ENCODE results near the gene YWHAE. TPM values are rescaled to one million over a fixed set of nuclear protein-coding genes. Genes with fewer than 3 reads are reported as not detected.
"Not testable (repeated sequence)": the region's sequence is repeated elsewhere in the genome, so short reads cannot be mapped to it uniquely, and the experiment has no call there.

YWHAE gene
- total and polyA plus RNA-seq, 2 donors (not counting 1 experiment from before 2014, with no cell fraction given): 364 to 1,742 TPM

DNA sequence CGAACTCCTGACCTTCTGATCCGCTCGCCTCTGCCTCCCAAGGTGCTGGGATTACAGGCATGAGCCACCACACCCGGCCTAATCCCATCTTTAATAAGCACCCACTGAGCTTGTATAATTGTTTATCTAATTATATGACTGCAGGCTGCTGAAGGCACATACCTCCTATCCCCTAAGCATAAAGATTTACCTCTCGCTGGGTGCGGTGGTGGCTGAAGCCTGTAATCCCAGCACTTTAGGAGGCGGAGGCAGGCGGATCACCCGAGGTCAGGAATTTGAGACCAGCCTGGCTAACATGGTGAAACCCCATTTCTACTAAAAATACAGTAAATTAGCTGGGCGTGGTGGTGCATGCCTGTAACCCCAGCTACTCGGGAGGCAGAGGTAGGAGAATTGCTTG lies 20.1 kb upstream of the YWHAE start:
- Histone ChIP-seq H3K79me2 (ENCODE audit: control insufficient read depth, insufficient read depth, low read length) (peaks cover 19% of the 10 kb centered on the region), H3K9me3 (ENCODE audit: control insufficient read depth, insufficient read depth, low read depth, low read length) (no peaks in the 10 kb centered on the region), H3K4me2 (ENCODE audit: extremely low read depth, insufficient read depth, low read length) (no peak overlapping the region), H2AFZ (ENCODE audit: low read length) (no peak overlapping the region), H3K4me3 (replicated peaks in 1 of 4; ENCODE audit: control extremely low read depth in 1 of 4, insufficient read depth in 1 of 4, low read depth in 3 of 4, low read length in 4 of 4) (no peak overlapping the region), H3K27me3 (ENCODE audit: control insufficient read depth, insufficient read depth, low read length) (no peaks in the 10 kb centered on the region), H3K4me1 (ENCODE audit: control insufficient read depth, extremely low read depth, insufficient read depth, low read length) (peaks cover 12% of the 10 kb centered on the region), H3K9ac (ENCODE audit: insufficient read depth, low read length) (no peak overlapping the region), H4K20me1 (ENCODE audit: control insufficient read depth, extremely low read depth, insufficient read depth, low read length) (no peaks in the 10 kb centered on the region), H3K27ac (ENCODE audit: insufficient read depth, low read length) (no peak overlapping the region), H3K36me3 (ENCODE audit: control insufficient read depth, insufficient read depth, low read length) (peaks cover 3% of the 10 kb centered on the region)
- no peak for TF ChIP-seq EZH2 (IDR thresholded peaks at IDR 0.05; ENCODE audit: low read length, missing control alignments)
- TF ChIP-seq, protein P1, sequence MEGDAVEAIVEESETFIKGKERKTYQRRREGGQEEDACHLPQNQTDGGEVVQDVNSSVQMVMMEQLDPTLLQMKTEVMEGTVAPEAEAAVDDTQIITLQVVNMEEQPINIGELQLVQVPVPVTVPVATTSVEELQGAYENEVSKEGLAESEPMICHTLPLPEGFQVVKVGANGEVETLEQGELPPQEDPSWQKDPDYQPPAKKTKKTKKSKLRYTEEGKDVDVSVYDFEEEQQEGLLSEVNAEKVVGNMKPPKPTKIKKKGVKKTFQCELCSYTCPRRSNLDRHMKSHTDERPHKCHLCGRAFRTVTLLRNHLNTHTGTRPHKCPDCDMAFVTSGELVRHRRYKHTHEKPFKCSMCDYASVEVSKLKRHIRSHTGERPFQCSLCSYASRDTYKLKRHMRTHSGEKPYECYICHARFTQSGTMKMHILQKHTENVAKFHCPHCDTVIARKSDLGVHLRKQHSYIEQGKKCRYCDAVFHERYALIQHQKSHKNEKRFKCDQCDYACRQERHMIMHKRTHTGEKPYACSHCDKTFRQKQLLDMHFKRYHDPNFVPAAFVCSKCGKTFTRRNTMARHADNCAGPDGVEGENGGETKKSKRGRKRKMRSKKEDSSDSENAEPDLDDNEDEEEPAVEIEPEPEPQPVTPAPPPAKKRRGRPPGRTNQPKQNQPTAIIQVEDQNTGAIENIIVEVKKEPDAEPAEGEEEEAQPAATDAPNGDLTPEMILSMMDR (conservative IDR thresholded peaks at IDR 0.05 in 1 of 2, IDR thresholded peaks at IDR 0.05 in 1 of 2; ENCODE audit: low read depth in 1 of 2, low read length in 2 of 2): no peak
- no peak for DNase-seq (ENCODE audit: low read depth in 2 of 2)

DNA sequence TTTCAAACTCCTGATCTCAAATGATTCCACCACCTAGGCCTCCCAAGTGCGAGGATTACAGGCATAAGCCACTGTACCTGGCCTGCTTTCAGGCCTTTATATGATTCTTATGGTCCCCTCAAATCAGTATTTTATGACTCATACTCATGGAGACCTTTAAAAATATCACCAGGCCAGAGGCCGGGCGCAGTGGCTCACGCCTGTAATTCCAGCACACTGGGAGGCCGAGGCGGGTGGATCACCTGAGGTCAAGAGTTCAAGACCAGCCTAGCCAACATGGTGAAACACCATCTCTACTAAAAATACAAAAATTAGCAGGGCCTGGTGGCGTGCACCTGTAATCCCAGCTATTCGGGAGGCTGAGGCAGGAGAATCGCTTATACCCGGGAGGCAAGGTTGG lies 18.5 kb upstream of the YWHAE start:
- not testable (repeated sequence) for H3K4me2 ChIP-seq (ENCODE audit: extremely low read depth, insufficient read depth, low read length); DNase-seq (ENCODE audit: low read depth in 2 of 2); H3K9ac ChIP-seq (ENCODE audit: insufficient read depth, low read length); H4K20me1 ChIP-seq (ENCODE audit: control insufficient read depth, extremely low read depth, insufficient read depth, low read length); H3K27ac ChIP-seq (ENCODE audit: insufficient read depth, low read length); H3K27me3 ChIP-seq (ENCODE audit: control insufficient read depth, insufficient read depth, low read length); H2AFZ ChIP-seq (ENCODE audit: low read length); H3K9me3 ChIP-seq (ENCODE audit: control insufficient read depth, insufficient read depth, low read depth, low read length); H3K4me1 ChIP-seq (ENCODE audit: control insufficient read depth, extremely low read depth, insufficient read depth, low read length); H3K36me3 ChIP-seq (ENCODE audit: control insufficient read depth, insufficient read depth, low read length); H3K4me3 ChIP-seq (replicated peaks in 1 of 4; ENCODE audit: control extremely low read depth in 1 of 4, insufficient read depth in 1 of 4, low read depth in 3 of 4, low read length in 4 of 4)
- peaks cover 13% of the 10 kb centered on the region for H3K79me2 ChIP-seq (ENCODE audit: control insufficient read depth, insufficient read depth, low read length)

DNA sequence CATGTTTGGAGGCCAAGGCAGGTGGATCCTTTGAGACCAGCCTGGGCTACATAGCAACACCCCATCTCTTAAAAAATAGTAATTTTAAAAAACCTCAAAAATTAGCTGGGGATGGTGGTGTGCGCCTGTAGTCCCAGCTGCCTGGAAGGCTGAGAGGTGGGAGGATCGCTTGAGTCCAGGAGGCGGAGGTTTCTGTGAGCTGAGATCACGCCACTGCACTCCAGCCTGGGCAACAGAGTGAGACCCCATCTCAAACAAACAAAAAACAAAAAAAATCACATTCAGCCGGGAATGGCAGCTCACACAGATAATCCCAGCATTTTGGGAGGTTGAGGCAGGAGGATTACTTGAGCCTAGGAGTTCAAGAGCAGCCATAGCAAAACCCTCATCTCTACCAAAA lies 16.4 kb upstream of the YWHAE start:
- TF ChIP-seq, protein P1 (conservative IDR thresholded peaks at IDR 0.05 in 1 of 2, IDR thresholded peaks at IDR 0.05 in 1 of 2; ENCODE audit: low read depth in 1 of 2, low read length in 2 of 2): no peak
- TF ChIP-seq EZH2 (IDR thresholded peaks at IDR 0.05; ENCODE audit: low read length, missing control alignments): no peak
- Histone ChIP-seq H2AFZ (ENCODE audit: low read length) (no peak overlapping the region), H3K4me2 (ENCODE audit: extremely low read depth, insufficient read depth, low read length) (no peak overlapping the region), H3K4me1 (ENCODE audit: control insufficient read depth, extremely low read depth, insufficient read depth, low read length) (no peaks in the 10 kb centered on the region), H3K27me3 (ENCODE audit: control insufficient read depth, insufficient read depth, low read length) (no peaks in the 10 kb centered on the region), H4K20me1 (ENCODE audit: control insufficient read depth, extremely low read depth, insufficient read depth, low read length) (no peaks in the 10 kb centered on the region), H3K9me3 (ENCODE audit: control insufficient read depth, insufficient read depth, low read depth, low read length) (no peaks in the 10 kb centered on the region), H3K36me3 (ENCODE audit: control insufficient read depth, insufficient read depth, low read length) (peaks cover 2% of the 10 kb centered on the region), H3K27ac (ENCODE audit: insufficient read depth, low read length) (no peak overlapping the region), H3K9ac (ENCODE audit: insufficient read depth, low read length) (no peak overlapping the region), H3K79me2 (ENCODE audit: control insufficient read depth, insufficient read depth, low read length) (peaks cover 6% of the 10 kb centered on the region), H3K4me3 (replicated peaks in 1 of 4; ENCODE audit: control extremely low read depth in 1 of 4, insufficient read depth in 1 of 4, low read depth in 3 of 4, low read length in 4 of 4) (no peak overlapping the region)
- DNase-seq (ENCODE audit: low read depth in 2 of 2): no peak
